ENCODE measurements around the gene CARF.

CARF gene

GRCh38 chr2:203018181-203018580 lies 106.1 kb downstream of the CARF start:
- DNase-seq (ENCODE audit: low read depth in 3 of 3): no peak

GRCh38 chr2:203019142-203019541 lies 107.1 kb downstream of the CARF start:
- no peak for DNase-seq (ENCODE audit: low read depth in 3 of 3)

DNA sequence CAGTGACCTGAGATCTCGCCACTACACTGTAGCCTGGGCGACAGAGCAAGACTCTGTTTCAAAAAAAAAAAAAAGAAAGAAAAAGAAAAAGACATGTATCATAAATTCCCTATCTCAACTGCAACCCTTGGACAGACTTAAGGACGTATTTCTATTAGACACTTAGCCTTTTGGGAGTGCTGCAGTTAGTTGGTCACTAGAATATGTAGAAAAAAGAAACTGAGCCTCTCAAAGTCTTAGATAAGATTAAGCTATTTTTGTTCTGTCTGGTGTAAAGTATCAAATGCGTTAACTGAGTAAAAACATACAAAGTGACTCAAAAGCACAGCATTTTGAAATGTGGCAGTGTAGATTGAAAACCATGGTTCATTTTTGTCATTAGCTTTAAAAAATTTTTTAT lies 109.9 kb downstream of the CARF start:
- no peak for DNase-seq (ENCODE audit: low read depth in 3 of 3)

DNA sequence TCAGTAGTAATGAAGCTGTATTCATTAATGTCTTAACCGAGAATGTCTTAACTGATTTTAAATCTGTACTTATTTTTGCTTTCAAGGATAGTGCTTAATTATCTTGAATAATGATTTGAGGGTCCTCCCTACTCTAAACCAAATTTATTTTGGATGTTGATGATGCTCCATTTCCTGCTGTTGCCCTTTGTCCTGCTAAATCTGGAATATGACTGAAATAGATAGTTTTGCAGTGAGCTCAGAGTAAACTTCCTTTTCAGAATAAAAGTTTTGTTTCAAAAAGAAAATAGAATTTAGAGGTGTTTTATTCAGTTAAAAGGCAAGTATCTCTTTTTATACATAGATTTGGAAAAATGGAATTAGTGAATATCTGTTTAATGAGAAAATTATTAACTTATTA lies 110.7 kb downstream of the CARF start:
- no peak for DNase-seq (ENCODE audit: low read depth in 3 of 3)

GRCh38 chr2:203025592-203025991 lies 113.5 kb downstream of the CARF start:
- no peak for DNase-seq (ENCODE audit: low read depth in 3 of 3)

- DNase-seq (ENCODE audit: low read depth in 3 of 3): no peak
Observed at GRCh38 chr2:203030545-203030944, 118.5 kb downstream of the CARF start.

- DNase-seq (ENCODE audit: low read depth in 3 of 3): no peak
Observed at GRCh38 chr2:203030991-203031390, 118.9 kb downstream of the CARF start.

DNA sequence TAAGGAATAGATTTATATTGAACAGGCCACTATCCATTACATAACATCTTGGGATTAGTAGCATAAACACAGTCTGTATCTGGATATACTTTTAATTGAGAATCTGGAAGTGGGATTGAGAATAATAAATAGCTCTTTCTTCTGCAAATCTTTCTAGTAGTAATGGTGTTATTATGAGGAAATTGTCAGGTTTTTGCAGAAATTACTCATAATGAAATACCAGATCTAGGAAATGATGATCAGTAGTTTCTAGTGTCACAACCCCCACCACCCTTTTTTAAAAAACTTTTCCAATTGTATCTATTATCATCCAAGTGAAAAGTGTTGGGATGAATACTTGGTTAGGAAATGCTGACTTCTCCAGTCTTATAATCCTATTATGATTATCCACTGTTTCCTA lies 121.3 kb downstream of the CARF start:
- DNase-seq (ENCODE audit: low read depth in 3 of 3): no peak

- no peak for DNase-seq (ENCODE audit: low read depth in 3 of 3)
Observed at GRCh38 chr2:203035879-203036470, 123.9 kb downstream of the CARF start.
